ENCODE measurements around the gene UBE2E1.

GRCh38 chr3:23793528-23794134 is 12.1 kb upstream of the UBE2E1 start:
- TF ChIP-seq POLR2A (IDR thresholded peaks at IDR 0.05) (no peak), EP300 (IDR thresholded peaks at IDR 0.05) (no peak), CTCF (IDR thresholded peaks at IDR 0.05) (no peak)

All from suprapubic skin (tissue), 3 donors.